HCT116 (cell line): Measurements from ENCODE around the gene SLC35E2B. TPM values are rescaled to one million over a fixed set of nuclear protein-coding genes. Genes with fewer than 3 reads are reported as not detected.

Experiments
- ATAC-seq: fragments of 200-7000 bp; cut with Tn5 transposase; 2 replicates; pipeline ENCODE4 v1.9.1; 2020; ENCODE audit warnings: mild to moderate bottlenecking, moderate library complexity
- BruUV-seq: library from RNA; stranded (reverse); fragments of 400-500 nt; replicated peaks from 2 replicates; lab custom pipeline; 2021; lab: Mats Ljungman, UMichigan
- CTCF ChIA-PET: fragments of 300-600 bp; sonication (Branson Sonifier 250); formaldehyde crosslinking; loops from one replicate; lab custom pipeline; 2021; ENCODE audit warnings: antibody characterized with exemption; lab: Charles Lee
- POLR2A ChIA-PET: fragments of 300-600, 350-600 bp; sonication (Branson Sonifier 250); formaldehyde crosslinking; loops from one replicate; lab custom pipeline; 2021; ENCODE audit warnings: antibody characterized with exemption; lab: Charles Lee
- RAD21 ChIA-PET, 2 experiments: fragments of 300-600 bp; sonication (Branson Sonifier 250); formaldehyde crosslinking; loops; one replicate each; lab custom pipeline; 2023; ENCODE audit warnings: low total read pairs in 2 of 2; ENCODE audit not compliant: uncharacterized antibody in 2 of 2, unreplicated experiment in 2 of 2, low non-redundant PET in 1 of 2; lab: Charles Lee
- DNase-seq: peaks from one replicate; pipeline ENCODE4 v3.0.0-alpha.2; 2010; ENCODE audit warnings: low read depth, low spot score
- H2AFZ ChIP-seq: fragments of 200-600 bp; shearing (Covaris generic), sonication (generic); 2 replicates; pipeline ENCODE4 v1.6.1; 2017; ENCODE audit warnings: low read depth, mixed run types, mixed read lengths, antibody characterized with exemption, low read length; ENCODE audit not compliant: poor library complexity, severe bottlenecking
- H3K27ac ChIP-seq: 2 replicates; pipeline ENCODE4 v1.5.1; 2012; ENCODE audit warnings: low read depth, low read length
- H3K27me3 ChIP-seq: fragments of 200-600 bp; sonication (generic); 2 replicates; pipeline ENCODE4 v1.6.1; 2016; ENCODE audit warnings: mixed run types, low read length, mixed read lengths; ENCODE audit not compliant: insufficient read depth
- H3K36me3 ChIP-seq, 2 experiments: fragments of 200-500 bp in 1 of 2; fragments of 200-600 bp in 1 of 2; sonication (Bioruptor generic) in 1 of 2; sonication (generic) in 1 of 2; 2 replicates each; pipeline versions ENCODE4 v1.5.1 to v1.6.1; 2014 to 2016; ENCODE audit warnings: low read length in 2 of 2, inconsistent platforms in 1 of 2, mixed read lengths in 1 of 2, mixed run types in 1 of 2; ENCODE audit not compliant: insufficient read depth in 2 of 2, control insufficient read depth in 1 of 2
- H3K4me1 ChIP-seq, 2 experiments: fragments of 200-600 bp in 1 of 2; sonication (generic) in 1 of 2; 2 replicates each; pipeline versions ENCODE4 v1.5.1 to v1.6.1; 2012 to 2017; ENCODE audit warnings: low read length in 2 of 2, inconsistent platforms in 1 of 2, mild to moderate bottlenecking in 1 of 2, mixed read lengths in 1 of 2, mixed run types in 1 of 2, moderate library complexity in 1 of 2; ENCODE audit not compliant: insufficient read depth in 2 of 2, control insufficient read depth in 1 of 2
- H3K4me2 ChIP-seq: fragments of 200-600 bp; sonication (generic); 2 replicates; pipeline ENCODE4 v1.6.1; 2017; ENCODE audit warnings: mixed run types, low read length, mixed read lengths
- H3K4me3 ChIP-seq, 2 experiments: fragments of 200-600 bp in 1 of 2; sonication (generic) in 1 of 2; replicated peaks in 1 of 2; 2 replicates each; pipeline ENCODE4 v1.5.1; 2011 to 2016; ENCODE audit warnings: low read length in 2 of 2, control low read depth in 1 of 2, low read depth in 1 of 2, mild to moderate bottlenecking in 1 of 2, mixed read lengths in 1 of 2, mixed run types in 1 of 2
- H3K79me2 ChIP-seq: fragments of 200-600 bp; sonication (generic); 2 replicates; pipeline ENCODE4 v1.6.1; 2017; ENCODE audit warnings: mild to moderate bottlenecking, mixed run types, low read length, moderate library complexity, mixed read lengths; ENCODE audit not compliant: insufficient read depth
- H3K9ac ChIP-seq: fragments of 200-600 bp; sonication (generic); 2 replicates; pipeline ENCODE4 v1.6.1; 2016; ENCODE audit warnings: low read length, mixed read lengths
- H3K9me2 ChIP-seq: fragments of 200-600 bp; sonication (generic), shearing (Covaris generic); 2 replicates; pipeline ENCODE4 v1.6.1; 2017; ENCODE audit warnings: mixed run types, mild to moderate bottlenecking, moderate library complexity; ENCODE audit not compliant: insufficient read depth
- H3K9me3 ChIP-seq, 2 experiments: fragments of 200-500 bp in 1 of 2; fragments of 200-600 bp in 1 of 2; sonication (Bioruptor generic) in 1 of 2; sonication (generic) in 1 of 2; 2 replicates each; pipeline ENCODE4 v1.6.1; 2014 to 2017; ENCODE audit warnings: low read length in 2 of 2, mixed read lengths in 2 of 2, inconsistent platforms in 1 of 2, low read depth in 1 of 2, mild to moderate bottlenecking in 1 of 2, mixed run types in 1 of 2, moderate library complexity in 1 of 2; ENCODE audit not compliant: control insufficient read depth in 1 of 2, insufficient read depth in 1 of 2
- H4K20me1 ChIP-seq: fragments of 200-600 bp; sonication (generic), shearing (Covaris generic); 2 replicates; pipeline ENCODE4 v1.6.1; 2017; ENCODE audit warnings: mixed run types, mild to moderate bottlenecking, moderate library complexity; ENCODE audit not compliant: insufficient read depth
- CBX3 ChIP-seq: IDR thresholded peaks from 2 replicates; pipeline ENCODE4 v1.6.1; 2012; ENCODE audit warnings: low read depth
- EZH2 ChIP-seq: fragments of 200-600 bp; sonication (generic); IDR thresholded peaks from 2 replicates; pipeline ENCODE4 v1.6.1; 2017; ENCODE audit warnings: antibody characterized with exemption, mixed run types
- SIN3A ChIP-seq: IDR thresholded peaks from 2 replicates; pipeline ENCODE4 v1.6.1; 2012; ENCODE audit warnings: low read depth
- SRF ChIP-seq: IDR thresholded peaks from 2 replicates; pipeline ENCODE4 v1.6.1; 2012; ENCODE audit warnings: low read depth
- TCF7L2 ChIP-seq: IDR thresholded peaks from 2 replicates; pipeline ENCODE4 v1.7.0; 2011; ENCODE audit warnings: borderline replicate concordance, inconsistent platforms; ENCODE audit not compliant: insufficient read depth, insufficient read length; ENCODE audit errors: extremely low read depth
- YY1 ChIP-seq: IDR thresholded peaks from 2 replicates; pipeline ENCODE4 v1.6.1; 2011; ENCODE audit warnings: low read length, low read depth, moderate library complexity, mild to moderate bottlenecking; ENCODE audit not compliant: insufficient replicate concordance; ENCODE audit errors: extremely low read depth
- ZBTB33 ChIP-seq: IDR thresholded peaks from 2 replicates; pipeline ENCODE4 v1.6.1; 2011; ENCODE audit warnings: mild to moderate bottlenecking, low read length, moderate library complexity; ENCODE audit not compliant: insufficient replicate concordance; ENCODE audit errors: extremely low read depth
- ZFX ChIP-seq: fragments of 450-650 bp; IDR thresholded peaks from 2 replicates; pipeline ENCODE4 v1.6.1; 2017
- intact Hi-C: fragments of 100-400 bp; cut with micrococcal nuclease; formaldehyde crosslinking; loops from 2 replicates; pipeline ENCODE4 v1.10.0; 2022
- total RNA-seq: library from RNA; stranded (reverse); gene quantifications from one replicate; pipeline ENCODE4 v1.2.1, GENCODE V29; 2021; ENCODE audit not compliant: unreplicated experiment
- TF ChIP-seq, protein P1 (sequence below): IDR thresholded peaks from 2 replicates; pipeline ENCODE4 v1.6.1; 2012
- TF ChIP-seq, protein P2 (sequence below), 3 experiments: fragments of 200-600 bp in 1 of 3; sonication (generic) in 1 of 3; IDR thresholded peaks in 2 of 3; conservative IDR thresholded peaks in 1 of 3; 2 replicates each; pipeline ENCODE4 v1.5.1; 2012 to 2017; ENCODE audit warnings: low read depth in 2 of 3, low read length in 2 of 3, antibody characterized with exemption in 1 of 3, borderline replicate concordance in 1 of 3, control low read depth in 1 of 3, mild to moderate bottlenecking in 1 of 3, mixed read lengths in 1 of 3, mixed run types in 1 of 3, moderate library complexity in 1 of 3; ENCODE audit not compliant: insufficient read depth in 1 of 3

The SLC35E2B gene
- total RNA-seq, 1 experiment from 2014 or later: 30.3 TPM

DNA sequence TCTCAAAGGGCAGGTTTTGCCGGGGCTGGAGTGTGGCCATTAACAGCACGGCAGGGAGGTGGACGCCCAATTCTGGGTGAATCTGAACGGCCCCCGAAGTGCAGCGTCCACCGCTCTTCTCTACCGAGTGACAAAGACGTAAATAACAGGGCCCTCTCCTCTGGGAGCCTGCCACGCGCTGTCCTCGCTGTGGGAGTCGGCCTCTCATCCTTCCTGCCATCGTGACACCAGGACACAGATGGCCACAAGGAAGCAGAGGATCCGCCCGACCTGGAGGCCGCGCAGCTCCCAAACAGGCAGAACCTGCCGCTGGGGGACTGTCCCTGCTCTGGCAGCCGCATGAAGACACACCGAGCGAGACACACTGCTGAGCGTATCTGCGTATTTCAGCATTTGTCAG, 21.7 kb downstream of the SLC35E2B start (continued):
- TF ChIP-seq, protein P1, sequence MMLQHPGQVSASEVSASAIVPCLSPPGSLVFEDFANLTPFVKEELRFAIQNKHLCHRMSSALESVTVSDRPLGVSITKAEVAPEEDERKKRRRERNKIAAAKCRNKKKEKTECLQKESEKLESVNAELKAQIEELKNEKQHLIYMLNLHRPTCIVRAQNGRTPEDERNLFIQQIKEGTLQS: no peak
- TF ChIP-seq CBX3 (no peak), SRF (no peak)
- TF ChIP-seq, protein P2, sequence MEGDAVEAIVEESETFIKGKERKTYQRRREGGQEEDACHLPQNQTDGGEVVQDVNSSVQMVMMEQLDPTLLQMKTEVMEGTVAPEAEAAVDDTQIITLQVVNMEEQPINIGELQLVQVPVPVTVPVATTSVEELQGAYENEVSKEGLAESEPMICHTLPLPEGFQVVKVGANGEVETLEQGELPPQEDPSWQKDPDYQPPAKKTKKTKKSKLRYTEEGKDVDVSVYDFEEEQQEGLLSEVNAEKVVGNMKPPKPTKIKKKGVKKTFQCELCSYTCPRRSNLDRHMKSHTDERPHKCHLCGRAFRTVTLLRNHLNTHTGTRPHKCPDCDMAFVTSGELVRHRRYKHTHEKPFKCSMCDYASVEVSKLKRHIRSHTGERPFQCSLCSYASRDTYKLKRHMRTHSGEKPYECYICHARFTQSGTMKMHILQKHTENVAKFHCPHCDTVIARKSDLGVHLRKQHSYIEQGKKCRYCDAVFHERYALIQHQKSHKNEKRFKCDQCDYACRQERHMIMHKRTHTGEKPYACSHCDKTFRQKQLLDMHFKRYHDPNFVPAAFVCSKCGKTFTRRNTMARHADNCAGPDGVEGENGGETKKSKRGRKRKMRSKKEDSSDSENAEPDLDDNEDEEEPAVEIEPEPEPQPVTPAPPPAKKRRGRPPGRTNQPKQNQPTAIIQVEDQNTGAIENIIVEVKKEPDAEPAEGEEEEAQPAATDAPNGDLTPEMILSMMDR (IDR thresholded peaks at IDR 0.05 in 2 of 3, conservative IDR thresholded peaks at IDR 0.05 in 1 of 3; ENCODE audit: borderline replicate concordance in 1 of 3, insufficient read depth in 1 of 3, low read depth in 2 of 3, low read length in 2 of 3): no peak

DNA sequence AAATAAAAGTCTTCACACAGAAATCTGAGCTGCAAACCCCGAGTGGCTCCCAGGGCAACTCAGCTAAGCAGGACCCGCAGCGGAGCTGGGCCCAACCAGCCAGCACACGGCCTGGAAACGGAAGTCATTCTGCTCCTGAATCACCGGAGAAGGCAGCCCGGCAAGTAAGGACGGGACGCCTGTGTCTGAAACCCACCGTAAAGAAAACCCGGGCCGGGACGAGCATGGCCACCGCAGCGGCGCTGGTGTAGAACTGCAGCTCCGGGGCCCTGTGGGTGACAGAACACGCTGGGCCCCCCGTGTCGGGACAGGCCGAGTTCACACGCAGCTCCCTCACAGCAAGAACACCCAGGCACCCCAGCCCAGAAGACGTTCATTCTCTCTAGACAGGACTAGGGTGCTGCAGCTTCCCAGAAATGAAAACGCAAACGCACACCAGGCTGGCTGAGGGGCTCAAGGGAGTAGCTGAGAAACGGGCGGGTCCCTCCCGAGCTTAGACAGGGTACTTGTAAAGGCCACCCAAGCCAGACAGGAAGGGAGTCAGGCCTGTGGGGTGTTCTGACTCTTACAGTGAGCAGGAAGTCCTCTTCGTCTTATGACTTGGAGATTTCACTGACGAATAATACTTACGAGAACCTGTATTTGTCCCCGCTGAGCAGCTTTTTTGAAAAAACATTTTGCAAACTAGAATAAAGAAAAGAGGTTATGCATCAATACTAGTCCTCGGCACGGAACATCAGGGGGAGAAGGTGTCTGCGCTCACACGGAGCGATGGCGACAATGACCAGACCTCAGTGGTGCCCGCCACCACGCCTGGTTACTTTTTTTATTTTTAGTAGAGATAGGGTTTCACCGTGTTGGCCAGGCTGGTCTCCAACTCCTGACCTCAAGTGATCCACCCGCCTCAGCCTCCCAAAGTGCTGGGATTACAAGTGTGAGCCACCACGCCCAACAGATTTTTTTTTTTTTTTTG, 22.8 kb downstream of the SLC35E2B start:
- H3K9ac ChIP-seq: no peak overlapping the region
- BruUV-seq: no TSS peak
- H4K20me1 ChIP-seq: no peaks in the 10 kb centered on the region
- no peaks in the 10 kb centered on the region for H3K27me3 ChIP-seq
- no peaks in the 10 kb centered on the region for H3K4me1 ChIP-seq
- ChIA-PET POLR2A (no interaction called here), CTCF (no interaction called here), RAD21 (no interaction called here)
- no peak overlapping the region for H3K4me3 ChIP-seq
- no peak for ATAC-seq
- H3K36me3 ChIP-seq: peaks cover 0 to 7% of the 10 kb centered on the region in 2 experiments; a peak in 3 of 4 replicates
- no peak overlapping the region for H2AFZ ChIP-seq
- no peak overlapping the region for H3K4me2 ChIP-seq
- no peak for TF ChIP-seq TCF7L2
- no peak for TF ChIP-seq YY1
- TF ChIP-seq ZBTB33: no peak
- TF ChIP-seq EZH2: no peak
- TF ChIP-seq SRF: no peak
- no peak for TF ChIP-seq SIN3A
- TF ChIP-seq ZFX: no peak
- H3K79me2 ChIP-seq: no peaks in the 10 kb centered on the region
- no peaks in the 10 kb centered on the region for H3K9me2 ChIP-seq
- no peak overlapping the region for H3K27ac ChIP-seq
- intact Hi-C loops: no loop called here
- H3K9me3 ChIP-seq: no peaks in the 10 kb centered on the region
- no peak for DNase-seq
